AG09319 (cell line): ENCODE measurements around the gene ACSM5.

ENCODE experiments used
- DNase-seq: peaks from one replicate; pipeline ENCODE4 v3.0.0-alpha.2; 2010; ENCODE audit warnings: low read depth; ENCODE audit errors: extremely low read depth
- CTCF ChIP-seq: IDR thresholded peaks from 2 replicates; pipeline ENCODE4 v1.5.1; 2011; ENCODE audit warnings: low read depth, mild to moderate bottlenecking, inconsistent platforms, low read length, moderate library complexity

The ACSM5 gene

GRCh38 chr16:20409398-20410120 lies at the start of gene ACSM5:
ACSM5 (plus strand) TSS chr16:20409534; CDS start chr16:20411485, 1,951 bp downstream.
- TF ChIP-seq CTCF, result no peak
- no peak for DNase-seq

DNA sequence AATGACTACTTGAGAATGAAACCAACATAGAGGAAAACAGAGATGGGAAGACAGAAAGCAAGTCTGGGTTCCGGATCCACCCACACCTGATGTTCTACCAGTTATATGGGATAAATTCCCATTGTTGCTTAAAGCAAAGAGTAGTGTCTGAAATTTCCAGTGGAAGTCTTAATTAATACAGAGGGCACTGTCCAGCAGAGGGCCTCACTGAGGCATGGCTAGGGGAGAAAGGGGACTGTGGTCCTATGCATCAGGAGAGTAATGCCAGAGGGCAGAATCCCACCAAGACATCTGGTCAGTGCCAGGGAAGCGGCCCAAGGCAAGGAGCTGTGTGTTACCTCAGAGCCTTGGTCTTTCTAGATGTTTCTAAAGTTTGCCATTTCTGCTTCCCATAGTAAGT lies 49.3 kb upstream of the ACSM5 start:
- no peak for TF ChIP-seq CTCF
- DNase-seq, result no peak

DNA sequence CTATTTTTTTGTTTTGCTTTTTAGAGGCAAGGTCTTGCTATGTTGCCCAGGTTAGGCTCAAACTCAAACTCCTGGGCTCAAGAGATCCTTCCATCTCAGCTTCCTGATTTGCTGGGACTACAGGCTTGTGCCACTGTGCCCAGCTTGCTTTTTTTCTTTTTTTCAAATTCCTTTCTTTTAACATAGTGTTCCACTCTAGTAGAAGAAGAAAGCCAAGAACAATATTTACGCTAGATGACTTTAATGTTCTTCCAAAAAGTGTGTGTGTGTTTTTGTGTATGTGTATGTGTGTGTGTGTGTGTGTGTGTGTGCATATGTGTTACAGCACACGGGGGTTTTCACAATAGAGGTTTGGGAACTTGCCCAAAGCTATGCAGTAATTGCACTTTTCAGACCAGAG lies 46.1 kb upstream of the ACSM5 start:
- TF ChIP-seq CTCF, result no peak
- no peak for DNase-seq

DNA sequence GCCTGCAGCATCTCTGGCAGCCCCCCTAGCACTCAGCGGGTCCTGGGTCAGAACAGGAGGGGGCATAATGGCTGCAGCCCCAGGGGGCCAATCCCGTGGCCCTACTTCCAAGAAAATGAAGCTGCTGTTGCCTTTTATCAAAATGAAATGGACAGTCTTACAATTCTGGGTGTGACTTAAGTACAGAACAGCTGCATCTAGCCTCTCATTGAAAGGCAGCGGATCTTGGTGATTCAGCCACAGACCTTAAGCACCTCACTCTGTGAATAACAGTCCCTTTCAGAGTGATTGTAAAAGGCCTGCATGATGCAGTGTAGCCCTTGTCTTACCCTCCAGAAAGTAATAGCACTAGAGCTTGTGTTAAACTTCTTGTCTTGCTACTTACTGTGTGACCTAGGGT lies 45.3 kb upstream of the ACSM5 start:
- no peak for DNase-seq
- TF ChIP-seq CTCF, result no peak

DNA sequence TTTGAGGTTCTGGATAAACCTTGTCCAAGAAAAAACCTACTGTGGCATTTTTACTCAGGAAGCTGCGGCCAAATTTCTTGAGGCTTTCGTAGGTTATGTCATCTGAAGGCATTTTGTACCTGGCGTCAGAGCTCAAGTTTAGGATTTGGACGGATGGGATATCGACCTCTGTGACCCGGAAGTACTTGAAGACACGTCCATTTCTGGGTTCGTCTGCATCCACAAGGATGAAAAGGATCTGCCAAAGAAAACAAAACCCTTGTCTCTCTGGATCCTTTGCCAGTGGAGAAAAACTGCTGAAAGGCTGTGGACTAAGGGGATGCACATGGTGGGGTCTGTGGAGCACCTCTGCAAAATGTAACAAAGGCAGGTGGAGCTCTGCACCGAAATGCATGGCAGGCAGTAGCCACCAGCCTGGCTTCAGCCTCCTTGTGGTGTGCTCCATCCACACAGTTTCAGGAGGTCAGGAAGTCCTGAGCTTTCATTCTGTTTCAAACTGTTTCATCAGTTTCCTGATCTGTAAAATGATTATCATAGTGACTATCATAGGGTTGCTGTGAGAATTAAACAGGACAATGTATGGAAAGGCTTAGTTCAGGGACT lies 39.8 kb upstream of the ACSM5 start:
- TF ChIP-seq CTCF, result no peak
- no peak for DNase-seq

DNA sequence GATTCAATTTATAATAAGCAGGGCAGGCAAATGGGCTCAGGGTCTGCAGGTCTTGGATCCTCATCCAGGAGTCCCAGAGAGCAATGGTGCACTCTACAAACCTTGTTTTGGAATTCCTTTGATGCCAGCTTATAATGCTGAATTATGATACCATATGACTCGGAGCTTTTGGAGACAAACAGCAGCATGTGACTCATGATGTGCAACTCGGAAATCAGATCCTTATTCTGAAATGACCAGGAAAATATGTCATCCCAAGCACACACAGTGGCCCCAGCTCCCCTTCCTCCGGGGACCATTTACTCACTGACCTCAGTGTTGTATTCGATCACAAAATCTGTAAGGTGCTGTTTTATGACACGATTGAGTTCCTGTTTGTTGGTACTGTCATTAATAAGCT lies 36.6 kb upstream of the ACSM5 start:
- DNase-seq, result no peak
- no peak for TF ChIP-seq CTCF

- TF ChIP-seq CTCF, result no peak
- no peak for DNase-seq
Measured at GRCh38 chr16:20377181-20377580, 32.2 kb upstream of the ACSM5 start.
